Type B pancreatic cell (in vitro differentiated cells): ENCODE results near the gene MAP1LC3B. TPM values are rescaled to one million over a fixed set of nuclear protein-coding genes. Genes with fewer than 3 reads are reported as not detected.

Experiments
- DNase-seq: peaks from one replicate; pipeline ENCODE4 v3.0.0; 2021; ENCODE audit warnings: mixed read lengths; ENCODE audit not compliant: unreplicated experiment; ENCODE audit errors: extremely low spot score
- H3K27ac Mint-ChIP-seq: 2 replicates; pipeline ENCODE4 v1.8.0; 2021; ENCODE audit warnings: mild to moderate bottlenecking, mixed read lengths
- H3K27me3 Mint-ChIP-seq: 2 replicates; pipeline ENCODE4 v1.8.0; 2021; ENCODE audit warnings: mixed read lengths
- H3K36me3 Mint-ChIP-seq: 2 replicates; pipeline ENCODE4 v1.8.0; 2021; ENCODE audit warnings: mixed read lengths
- H3K4me1 Mint-ChIP-seq: one replicate; pipeline ENCODE4 v1.8.0; 2021; ENCODE audit warnings: mixed read lengths; ENCODE audit not compliant: unreplicated experiment
- H3K4me3 Mint-ChIP-seq: 2 replicates; pipeline ENCODE4 v1.8.0; 2021; ENCODE audit warnings: mild to moderate bottlenecking, mixed read lengths
- H3K9me3 Mint-ChIP-seq: 2 replicates; pipeline ENCODE4 v1.8.0; 2021; ENCODE audit warnings: mixed read lengths
- long read RNA-seq: library from polyadenylated mRNA; unstranded; transcript quantifications from one replicate; pipeline ENCODE4 v2.0.0, GENCODE V29; 2020
- total RNA-seq: library from RNA; stranded (reverse); gene quantifications from 2 replicates; pipeline ENCODE4 v1.2.1, GENCODE V29; 2021; ENCODE audit warnings: low replicate concordance
- TF ChIP-seq, protein P1 (sequence below): fragments of 200-600 bp; sonication (generic); conservative IDR thresholded peaks from 2 replicates; pipeline ENCODE4 v1.5.0; 2021; ENCODE audit warnings: antibody characterized with exemption, mild to moderate bottlenecking

Gene MAP1LC3B
- 44.4 and 58.5 TPM in 2 replicates for total RNA-seq
- long read RNA-seq, transcript MAP1LC3B-201 (4 exons, 2,688 nt), result major isoform, 209 of 247 reads
- long read RNA-seq, partial matches to known transcripts, result 3 of 247 reads
- long read RNA-seq, other reads (novel, unspliced or antisense), result 31 of 247 reads

DNA sequence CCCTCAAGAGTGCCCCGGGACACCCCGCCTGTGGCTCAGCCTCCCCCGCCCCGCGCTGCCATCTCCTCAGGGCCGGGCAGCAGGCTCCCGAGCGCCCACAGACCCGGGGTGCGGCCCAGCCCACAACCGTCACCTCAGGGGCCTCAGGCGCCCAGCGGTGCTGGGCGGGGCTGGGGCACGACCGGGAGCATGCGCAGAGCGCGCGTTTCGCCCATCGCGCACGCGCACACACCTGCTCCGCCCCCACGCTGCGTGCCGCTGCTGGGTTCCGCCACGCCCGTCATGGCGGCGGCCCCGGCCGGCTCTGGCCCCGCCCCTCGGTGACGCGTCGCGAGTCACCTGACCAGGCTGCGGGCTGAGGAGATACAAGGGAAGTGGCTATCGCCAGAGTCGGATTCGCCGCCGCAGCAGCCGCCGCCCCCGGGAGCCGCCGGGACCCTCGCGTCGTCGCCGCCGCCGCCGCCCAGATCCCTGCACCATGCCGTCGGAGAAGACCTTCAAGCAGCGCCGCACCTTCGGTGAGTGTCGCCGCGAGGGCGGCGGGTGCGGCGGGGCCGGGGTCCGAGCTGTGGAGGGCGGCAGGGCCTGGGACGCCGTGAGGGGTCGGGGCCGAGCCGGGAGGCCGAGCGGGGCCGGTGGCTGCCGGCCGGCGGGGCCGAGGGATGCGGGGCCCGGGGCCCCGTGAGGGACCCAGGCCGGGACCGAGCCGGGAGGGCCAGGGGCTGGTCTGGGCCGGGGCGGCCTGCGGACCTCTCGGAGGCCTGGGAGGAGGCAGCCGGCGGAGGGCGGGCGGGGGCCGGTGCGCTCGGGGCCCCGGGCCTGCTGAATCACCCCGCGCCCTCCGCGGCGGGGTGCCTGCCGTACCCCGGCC, at the start of gene MAP1LC3B:
Gene MAP1LC3B (plus strand): TSS at position 387 of the 871 bp plus-strand sequence. CDS start 92 bp downstream, at position 479.
- H3K4me1 Mint-ChIP-seq, result peaks cover 40% of the 10 kb centered on the region
- H3K27ac Mint-ChIP-seq, result peak within 1 kb of the TSS; percentile 98
- no peaks in the 10 kb centered on the region for H3K9me3 Mint-ChIP-seq
- DNase-seq, result peak; percentile 99
- peaks cover 8% of the 10 kb centered on the region for H3K36me3 Mint-ChIP-seq
- TF ChIP-seq, protein P1, sequence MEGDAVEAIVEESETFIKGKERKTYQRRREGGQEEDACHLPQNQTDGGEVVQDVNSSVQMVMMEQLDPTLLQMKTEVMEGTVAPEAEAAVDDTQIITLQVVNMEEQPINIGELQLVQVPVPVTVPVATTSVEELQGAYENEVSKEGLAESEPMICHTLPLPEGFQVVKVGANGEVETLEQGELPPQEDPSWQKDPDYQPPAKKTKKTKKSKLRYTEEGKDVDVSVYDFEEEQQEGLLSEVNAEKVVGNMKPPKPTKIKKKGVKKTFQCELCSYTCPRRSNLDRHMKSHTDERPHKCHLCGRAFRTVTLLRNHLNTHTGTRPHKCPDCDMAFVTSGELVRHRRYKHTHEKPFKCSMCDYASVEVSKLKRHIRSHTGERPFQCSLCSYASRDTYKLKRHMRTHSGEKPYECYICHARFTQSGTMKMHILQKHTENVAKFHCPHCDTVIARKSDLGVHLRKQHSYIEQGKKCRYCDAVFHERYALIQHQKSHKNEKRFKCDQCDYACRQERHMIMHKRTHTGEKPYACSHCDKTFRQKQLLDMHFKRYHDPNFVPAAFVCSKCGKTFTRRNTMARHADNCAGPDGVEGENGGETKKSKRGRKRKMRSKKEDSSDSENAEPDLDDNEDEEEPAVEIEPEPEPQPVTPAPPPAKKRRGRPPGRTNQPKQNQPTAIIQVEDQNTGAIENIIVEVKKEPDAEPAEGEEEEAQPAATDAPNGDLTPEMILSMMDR, result no peak
- peak within 1 kb of the TSS; percentile 93 for H3K4me3 Mint-ChIP-seq
- no peaks in the 10 kb centered on the region for H3K27me3 Mint-ChIP-seq

DNA sequence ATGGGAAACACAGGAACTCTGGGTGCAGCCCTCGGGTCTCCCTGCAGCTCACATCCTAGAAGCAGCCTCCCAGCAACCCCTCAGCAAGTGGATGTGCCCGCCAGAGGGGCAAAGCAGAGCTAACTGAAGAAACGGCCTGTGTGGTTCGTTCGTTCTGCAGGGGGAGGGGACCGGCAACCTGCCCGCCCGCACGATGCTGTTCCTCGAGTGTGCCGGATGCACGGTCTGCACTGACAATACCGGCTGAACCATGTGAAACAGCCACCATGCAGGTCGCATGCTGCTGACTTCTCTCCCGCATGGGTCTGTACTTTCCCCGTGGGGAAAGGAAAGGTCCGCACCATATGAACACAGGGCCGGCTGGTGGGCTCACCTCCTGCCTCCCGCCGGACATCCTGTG, 49.6 kb upstream of the MAP1LC3B start:
- no peak overlapping the region for H3K27ac Mint-ChIP-seq
- H3K36me3 Mint-ChIP-seq, result peaks cover 8% of the 10 kb centered on the region
- H3K9me3 Mint-ChIP-seq, result no peaks in the 10 kb centered on the region
- no peaks in the 10 kb centered on the region for H3K27me3 Mint-ChIP-seq
- H3K4me3 Mint-ChIP-seq, result no peak overlapping the region
- H3K4me1 Mint-ChIP-seq, result peaks cover 16% of the 10 kb centered on the region
- no peak for DNase-seq
- TF ChIP-seq, protein P1, result no peak

DNA sequence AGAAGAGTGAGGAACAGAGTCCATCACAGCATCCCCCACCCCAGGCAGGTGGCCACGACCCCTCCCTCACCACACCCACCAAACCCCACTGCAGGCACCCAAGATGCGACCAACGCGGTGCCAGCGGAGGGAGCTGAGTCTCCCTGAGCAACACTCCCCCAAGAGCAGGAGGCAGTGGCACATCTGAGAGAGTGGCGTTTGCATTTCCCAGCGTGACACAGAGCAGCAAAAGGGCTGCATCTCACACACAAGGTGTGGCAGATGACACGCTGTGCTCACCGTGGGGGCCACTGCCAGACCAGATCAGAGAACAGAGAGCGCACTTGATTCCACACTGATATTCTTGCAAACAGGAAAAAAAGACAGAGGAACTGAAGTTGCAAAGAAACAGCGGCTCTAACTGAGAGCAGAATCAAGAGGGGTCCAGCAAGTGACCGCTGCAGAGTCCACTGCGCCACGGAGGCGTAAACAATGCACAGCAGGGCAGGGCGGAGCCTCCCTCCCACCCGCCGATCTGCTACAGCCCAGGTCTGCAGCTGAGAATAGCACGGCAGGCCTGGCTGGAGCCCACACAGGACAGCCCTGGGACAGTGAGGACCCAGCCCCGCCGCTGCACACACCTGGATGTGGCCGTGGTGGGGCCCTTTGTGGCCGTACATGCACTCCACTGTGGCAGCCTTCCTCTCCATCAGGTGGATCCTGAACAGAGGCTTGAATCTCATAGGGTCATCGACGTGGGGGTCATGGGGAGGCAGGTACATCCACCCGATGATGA, 49.0 kb upstream of the MAP1LC3B start:
- no peak for DNase-seq
- Mint-ChIP-seq H3K4me1 (peaks cover 16% of the 10 kb centered on the region), H3K9me3 (no peaks in the 10 kb centered on the region), H3K27ac (no peak overlapping the region), H3K27me3 (no peaks in the 10 kb centered on the region), H3K36me3 (peaks cover 4% of the 10 kb centered on the region), H3K4me3 (no peak overlapping the region)
- TF ChIP-seq, protein P1, result no peak

DNA sequence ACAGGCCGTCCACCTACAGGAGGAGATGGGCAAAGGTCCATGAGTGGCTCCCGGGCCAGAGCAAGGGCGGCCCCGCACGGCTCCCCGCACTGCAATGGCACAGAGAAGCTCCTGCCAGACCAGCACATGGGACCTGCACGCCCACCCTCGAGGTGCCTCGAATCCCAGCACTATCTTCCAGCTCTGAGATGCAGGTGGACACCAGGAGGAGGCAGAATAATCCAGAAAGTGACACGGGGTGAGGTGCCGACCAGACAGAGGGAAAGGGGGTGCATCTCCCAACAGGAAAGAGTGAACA, 48.4 kb upstream of the MAP1LC3B start:
- H3K4me1 Mint-ChIP-seq, result peaks cover 16% of the 10 kb centered on the region
- H3K4me3 Mint-ChIP-seq, result no peak overlapping the region
- no peaks in the 10 kb centered on the region for H3K27me3 Mint-ChIP-seq

More for the DNA sequence above, 48.4 kb upstream of the MAP1LC3B start:
- Mint-ChIP-seq H3K9me3 (no peaks in the 10 kb centered on the region), H3K36me3 (peaks cover 4% of the 10 kb centered on the region), H3K27ac (no peak overlapping the region)
- TF ChIP-seq, protein P1, result no peak
- DNase-seq, result no peak
